Subcutaneous adipose tissue (tissue), 4 donors: ENCODE results near the gene PLD3. TPM values are rescaled to one million over a fixed set of nuclear protein-coding genes. Genes with fewer than 3 reads are reported as not detected.

Experiments
- CTCF ChIP-seq: fragments of 450-650 bp; IDR thresholded peaks from one replicate; pipeline ENCODE4 v1.5.1; 2016; ENCODE audit warnings: low read depth, mild to moderate bottlenecking, control low read depth, antibody characterized with exemption, moderate library complexity
- total RNA-seq, 4 donors: library from RNA; depleted of rRNA; stranded (reverse); fragments of >200 nt; gene quantifications; one replicate each; pipeline ENCODE4 v1.1.0, GENCODE V29; 2016

The PLD3 gene
- total RNA-seq, 4 donors from 2014 or later, result 142 to 1,114 (median 314) TPM

GRCh38 chr19:40309666-40310065 is 38.8 kb upstream of the PLD3 start:
- TF ChIP-seq CTCF, result no peak

- no peak for TF ChIP-seq CTCF
These were observed 36.0 kb upstream of the PLD3 start for GRCh38 chr19:40312533-40312932.

GRCh38 chr19:40313229-40313983 is 35.1 kb upstream of the PLD3 start:
- no peak for TF ChIP-seq CTCF

- no peak for TF ChIP-seq CTCF
These were observed 33.8 kb upstream of the PLD3 start for GRCh38 chr19:40314656-40315055.

- no peak for TF ChIP-seq CTCF
These were observed 32.6 kb upstream of the PLD3 start for GRCh38 chr19:40315812-40316470.

- no peak for TF ChIP-seq CTCF
These were observed 31.2 kb upstream of the PLD3 start for GRCh38 chr19:40317338-40317737.

GRCh38 chr19:40320558-40320935 is 27.9 kb upstream of the PLD3 start:
- TF ChIP-seq CTCF, result no peak
